Measurements from ENCODE around the gene STK32A. TPM values are rescaled to one million over a fixed set of nuclear protein-coding genes. Genes with fewer than 3 reads are reported as not detected.

The STK32A gene
- polyA plus RNA-seq, 1 donor (not counting 4 experiments of a cell fraction or from before 2014, with no cell fraction given), result 0.01 TPM

DNA sequence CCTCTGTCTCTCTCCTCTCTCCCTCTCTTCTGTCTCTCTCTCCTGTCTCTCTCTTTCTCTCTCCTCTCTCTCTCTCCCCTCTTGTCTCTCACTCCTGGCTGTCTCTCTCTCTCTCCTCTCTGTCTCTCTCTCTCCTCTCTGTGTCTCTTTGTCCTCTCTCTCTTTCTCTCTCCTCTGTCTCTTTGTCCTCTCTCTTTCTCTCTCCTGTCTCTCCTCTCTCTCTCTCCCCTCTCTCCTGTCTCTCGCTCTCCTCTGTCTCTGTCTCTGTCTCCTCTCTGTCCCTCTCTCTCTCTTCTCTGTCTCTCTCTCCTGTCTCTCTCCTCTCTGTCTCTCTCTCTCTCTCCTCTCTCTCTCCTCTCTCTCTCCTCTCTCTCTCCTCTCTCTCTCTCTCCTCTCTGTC is 25.0 kb downstream of the STK32A start:
- no peaks in the 10 kb centered on the region for H3K9me3 ChIP-seq (ENCODE audit: control insufficient read depth, low read depth, low read length)
- no peaks in the 10 kb centered on the region for H3K79me2 ChIP-seq (ENCODE audit: control insufficient read depth, insufficient read depth, low read length)
- H3K36me3 ChIP-seq (ENCODE audit: control insufficient read depth in 2 of 2, extremely low read depth in 1 of 2, insufficient read depth in 2 of 2, low read length in 2 of 2), result no peaks in the 10 kb centered on the region
- DNase-seq (ENCODE audit: low read depth, low spot score) (no peak), FAIRE-seq (no peak)
- H2AFZ ChIP-seq (ENCODE audit: control insufficient read depth, low read length), result no peak overlapping the region
- H3K27ac ChIP-seq (ENCODE audit: control insufficient read depth, insufficient read depth, low read length), result no peak overlapping the region
- H3K9ac ChIP-seq (ENCODE audit: control insufficient read depth, extremely low read depth, insufficient read depth, low read length), result no peak overlapping the region
- no peaks in the 10 kb centered on the region for H3K27me3 ChIP-seq (ENCODE audit: control insufficient read depth, extremely low read depth, insufficient read depth, low read length)
- H4K20me1 ChIP-seq (ENCODE audit: control insufficient read depth, extremely low read depth, insufficient read depth, low read length), result no peaks in the 10 kb centered on the region
- no peak for TF ChIP-seq EZH2 (IDR thresholded peaks at IDR 0.05; ENCODE audit: low read length)
- TF ChIP-seq, protein P1, sequence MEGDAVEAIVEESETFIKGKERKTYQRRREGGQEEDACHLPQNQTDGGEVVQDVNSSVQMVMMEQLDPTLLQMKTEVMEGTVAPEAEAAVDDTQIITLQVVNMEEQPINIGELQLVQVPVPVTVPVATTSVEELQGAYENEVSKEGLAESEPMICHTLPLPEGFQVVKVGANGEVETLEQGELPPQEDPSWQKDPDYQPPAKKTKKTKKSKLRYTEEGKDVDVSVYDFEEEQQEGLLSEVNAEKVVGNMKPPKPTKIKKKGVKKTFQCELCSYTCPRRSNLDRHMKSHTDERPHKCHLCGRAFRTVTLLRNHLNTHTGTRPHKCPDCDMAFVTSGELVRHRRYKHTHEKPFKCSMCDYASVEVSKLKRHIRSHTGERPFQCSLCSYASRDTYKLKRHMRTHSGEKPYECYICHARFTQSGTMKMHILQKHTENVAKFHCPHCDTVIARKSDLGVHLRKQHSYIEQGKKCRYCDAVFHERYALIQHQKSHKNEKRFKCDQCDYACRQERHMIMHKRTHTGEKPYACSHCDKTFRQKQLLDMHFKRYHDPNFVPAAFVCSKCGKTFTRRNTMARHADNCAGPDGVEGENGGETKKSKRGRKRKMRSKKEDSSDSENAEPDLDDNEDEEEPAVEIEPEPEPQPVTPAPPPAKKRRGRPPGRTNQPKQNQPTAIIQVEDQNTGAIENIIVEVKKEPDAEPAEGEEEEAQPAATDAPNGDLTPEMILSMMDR (optimal IDR thresholded peaks at IDR 0.05 in 1 of 3, IDR thresholded peaks at IDR 0.05 in 1 of 3, conservative IDR thresholded peaks at IDR 0.05 in 1 of 3; ENCODE audit: extremely low read depth in 1 of 3, insufficient read depth in 2 of 3, low read length in 3 of 3), result no peak
- H3K4me1 ChIP-seq (ENCODE audit: control insufficient read depth, extremely low read depth, insufficient read depth, low read length), result no peaks in the 10 kb centered on the region
- H3K4me2 ChIP-seq (ENCODE audit: control insufficient read depth, extremely low read depth, insufficient read depth, low read depth, low read length), result no peak overlapping the region
- no peak overlapping the region for H3K4me3 ChIP-seq (ENCODE audit: control insufficient read depth in 2 of 3, extremely low read depth in 1 of 3, insufficient read depth in 2 of 3, low read depth in 1 of 3, low read length in 3 of 3)
- dilution Hi-C loops (cut with MboI; ENCODE audit: extremely low pct_ligation_motif_present, low sequenced_read_pairs), result no loop called here
- H3K9me1 ChIP-seq (ENCODE audit: control insufficient read depth, extremely low read depth, insufficient read depth, low read length), result no peaks in the 10 kb centered on the region

DNA sequence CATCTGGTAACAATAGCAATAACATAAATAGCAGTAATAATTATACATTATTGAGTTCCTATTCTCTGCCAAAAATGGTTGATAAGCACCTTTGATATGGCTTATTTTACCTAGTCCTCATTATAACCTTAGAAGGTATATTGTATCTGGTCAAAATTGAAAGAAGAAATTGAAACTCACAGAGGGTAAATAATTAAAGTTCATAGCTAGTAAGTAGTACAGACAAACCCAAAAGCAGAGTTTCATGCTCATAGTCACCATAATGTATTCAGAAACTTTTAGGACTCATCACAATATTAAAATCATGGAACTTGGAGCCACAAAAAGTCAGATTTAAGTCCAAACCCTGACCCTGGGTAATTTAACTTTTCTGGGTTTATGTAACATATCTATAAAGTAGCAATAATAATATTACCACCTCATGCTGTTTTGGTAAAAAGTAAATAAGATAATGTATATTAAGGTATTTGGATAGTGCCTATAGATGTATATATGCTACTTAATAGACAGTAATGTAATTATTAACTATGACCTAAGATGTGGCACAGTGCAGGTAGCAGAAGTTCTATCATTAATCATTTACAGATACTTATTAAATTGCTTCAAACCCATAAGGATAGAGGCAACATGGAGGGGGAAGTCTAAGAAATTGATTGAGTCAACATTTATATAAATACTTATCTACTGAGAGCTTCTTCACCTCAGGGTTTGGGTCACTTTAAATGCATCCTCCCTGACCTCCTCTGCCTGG is 32.4 kb downstream of the STK32A start:
- no peak overlapping the region for H3K27ac ChIP-seq (ENCODE audit: control insufficient read depth, insufficient read depth, low read length)
- FAIRE-seq, result no peak
- no peak for DNase-seq (ENCODE audit: low read depth, low spot score)
- H3K27me3 ChIP-seq (ENCODE audit: control insufficient read depth, extremely low read depth, insufficient read depth, low read length), result no peaks in the 10 kb centered on the region
- no peaks in the 10 kb centered on the region for H3K9me3 ChIP-seq (ENCODE audit: control insufficient read depth, low read depth, low read length)
- no peaks in the 10 kb centered on the region for H3K4me1 ChIP-seq (ENCODE audit: control insufficient read depth, extremely low read depth, insufficient read depth, low read length)
- no peaks in the 10 kb centered on the region for H3K79me2 ChIP-seq (ENCODE audit: control insufficient read depth, insufficient read depth, low read length)
- TF ChIP-seq, protein P1 (optimal IDR thresholded peaks at IDR 0.05 in 1 of 3, IDR thresholded peaks at IDR 0.05 in 1 of 3, conservative IDR thresholded peaks at IDR 0.05 in 1 of 3; ENCODE audit: extremely low read depth in 1 of 3, insufficient read depth in 2 of 3, low read length in 3 of 3), result no peak
- no peak for TF ChIP-seq EZH2 (IDR thresholded peaks at IDR 0.05; ENCODE audit: low read length)
- H4K20me1 ChIP-seq (ENCODE audit: control insufficient read depth, extremely low read depth, insufficient read depth, low read length), result no peaks in the 10 kb centered on the region
- no peak overlapping the region for H3K4me2 ChIP-seq (ENCODE audit: control insufficient read depth, extremely low read depth, insufficient read depth, low read depth, low read length)
- H2AFZ ChIP-seq (ENCODE audit: control insufficient read depth, low read length), result no peak overlapping the region
- no peak overlapping the region for H3K9ac ChIP-seq (ENCODE audit: control insufficient read depth, extremely low read depth, insufficient read depth, low read length)
- no peak overlapping the region for H3K4me3 ChIP-seq (ENCODE audit: control insufficient read depth in 2 of 3, extremely low read depth in 1 of 3, insufficient read depth in 2 of 3, low read depth in 1 of 3, low read length in 3 of 3)
- dilution Hi-C loops (cut with MboI; ENCODE audit: extremely low pct_ligation_motif_present, low sequenced_read_pairs), result no loop called here
- H3K36me3 ChIP-seq (ENCODE audit: control insufficient read depth in 2 of 2, extremely low read depth in 1 of 2, insufficient read depth in 2 of 2, low read length in 2 of 2), result no peaks in the 10 kb centered on the region
- no peaks in the 10 kb centered on the region for H3K9me1 ChIP-seq (ENCODE audit: control insufficient read depth, extremely low read depth, insufficient read depth, low read length)

Data from keratinocyte (primary cell).